Measurements from ENCODE around the gene CDK17. TPM values are rescaled to one million over a fixed set of nuclear protein-coding genes. Genes with fewer than 3 reads are reported as not detected.

The CDK17 gene
- total and polyA plus RNA-seq, 2 donors from 2014 or later: 6.6 to 35.7 TPM

DNA sequence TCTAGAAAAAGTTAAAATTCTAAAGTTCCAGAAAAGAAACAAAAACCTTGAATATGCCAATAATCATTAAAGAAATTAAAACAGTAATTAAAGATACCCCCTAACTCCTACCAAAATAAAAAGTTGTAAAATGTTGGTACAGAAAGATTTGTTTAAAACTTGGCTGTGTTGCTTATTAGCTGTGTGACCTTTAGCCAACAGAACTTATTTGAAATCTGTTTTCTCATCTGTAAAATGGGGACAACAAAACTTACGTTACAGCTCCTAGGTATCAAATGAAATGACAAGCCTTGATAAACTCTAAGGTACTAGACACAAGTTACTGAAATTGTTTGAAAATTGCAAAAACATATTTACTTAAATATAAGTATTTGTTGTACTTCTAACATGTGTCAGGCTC is 134.4 kb downstream of the CDK17 start:
- Histone ChIP-seq H3K4me1 (ENCODE audit: control insufficient read depth in 2 of 3, insufficient read depth in 2 of 3, low read depth in 1 of 3, low read length in 3 of 3) (no peaks in the 10 kb centered on the region), H3K27ac (ENCODE audit: low read depth in 2 of 2, low read length in 2 of 2) (no peak overlapping the region), H3K27me3 (ENCODE audit: control insufficient read depth, insufficient read depth, low read length) (no peaks in the 10 kb centered on the region), H3K9ac (ENCODE audit: low read length in 3 of 3) (no peak overlapping the region), H3K9me3 (ENCODE audit: control insufficient read depth in 2 of 3, insufficient read depth in 1 of 3, low read length in 3 of 3) (no peaks in the 10 kb centered on the region), H3K4me3 (ENCODE audit: low read length in 3 of 3) (no peak overlapping the region), H3K36me3 (ENCODE audit: control insufficient read depth in 2 of 3, insufficient read depth in 3 of 3, low read length in 3 of 3) (peaks cover 0 to 4% (median 4%) of the 10 kb centered on the region in 3 donors)
- FAIRE-seq (no peak), DNase-seq (no peak)
- TF ChIP-seq CTCF (IDR thresholded peaks at IDR 0.05; ENCODE audit: borderline replicate concordance, extremely low read depth, insufficient read depth): no peak
- intact Hi-C loops (cut with DNase I): no loop called here

GRCh38 chr12:96265400-96265799 is 134.8 kb downstream of the CDK17 start:
- Histone ChIP-seq H3K4me3 (ENCODE audit: low read length in 3 of 3) (no peak overlapping the region), H3K36me3 (ENCODE audit: control insufficient read depth in 2 of 3, insufficient read depth in 3 of 3, low read length in 3 of 3) (peaks cover 0 to 4% (median 4%) of the 10 kb centered on the region in 3 donors), H3K9me3 (ENCODE audit: control insufficient read depth in 2 of 3, insufficient read depth in 1 of 3, low read length in 3 of 3) (no peaks in the 10 kb centered on the region), H3K27ac (ENCODE audit: low read depth in 2 of 2, low read length in 2 of 2) (no peak overlapping the region), H3K27me3 (ENCODE audit: control insufficient read depth, insufficient read depth, low read length) (no peaks in the 10 kb centered on the region), H3K9ac (ENCODE audit: low read length in 3 of 3) (no peak overlapping the region), H3K4me1 (ENCODE audit: control insufficient read depth in 2 of 3, insufficient read depth in 2 of 3, low read depth in 1 of 3, low read length in 3 of 3) (no peaks in the 10 kb centered on the region)
- intact Hi-C loops (cut with DNase I): no loop called here
- FAIRE-seq (no peak), DNase-seq (no peak)
- no peak for TF ChIP-seq CTCF (IDR thresholded peaks at IDR 0.05; ENCODE audit: borderline replicate concordance, extremely low read depth, insufficient read depth)

DNA sequence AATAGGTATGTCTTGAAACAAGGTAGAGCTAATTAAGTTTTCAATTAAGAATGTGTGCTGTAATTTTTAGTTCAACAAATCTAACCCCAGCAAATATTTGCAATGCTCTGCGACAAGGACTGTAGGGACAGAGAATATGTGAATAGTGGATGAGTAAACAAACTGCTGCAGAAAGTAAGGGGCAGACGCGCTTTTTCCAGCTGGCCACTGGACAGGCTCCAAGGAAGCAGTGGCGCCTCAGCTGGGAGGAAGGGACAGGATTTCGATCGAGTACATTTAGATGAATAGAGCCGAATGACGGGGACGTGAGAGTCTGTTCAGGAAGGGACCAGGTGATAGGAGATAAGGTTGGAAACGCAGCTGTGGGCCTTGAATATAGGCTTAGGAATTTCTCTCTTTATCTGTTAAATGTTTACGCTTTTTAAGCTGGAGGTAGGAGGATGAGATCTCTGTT is 136.8 kb downstream of the CDK17 start:
- FAIRE-seq (no peak), DNase-seq (no peak)
- no peak overlapping the region for H3K27ac ChIP-seq (ENCODE audit: low read depth in 2 of 2, low read length in 2 of 2)
- no peak overlapping the region for H3K4me3 ChIP-seq (ENCODE audit: low read length in 3 of 3)
- no peak overlapping the region for H3K9ac ChIP-seq (ENCODE audit: low read length in 3 of 3)
- no peak for TF ChIP-seq CTCF (IDR thresholded peaks at IDR 0.05; ENCODE audit: borderline replicate concordance, extremely low read depth, insufficient read depth)
- no peaks in the 10 kb centered on the region for H3K9me3 ChIP-seq (ENCODE audit: control insufficient read depth in 2 of 3, insufficient read depth in 1 of 3, low read length in 3 of 3)
- intact Hi-C loops (cut with DNase I): no loop called here
- H3K36me3 ChIP-seq (ENCODE audit: control insufficient read depth in 2 of 3, insufficient read depth in 3 of 3, low read length in 3 of 3): no peaks in the 10 kb centered on the region
- no peaks in the 10 kb centered on the region for H3K4me1 ChIP-seq (ENCODE audit: control insufficient read depth in 2 of 3, insufficient read depth in 2 of 3, low read depth in 1 of 3, low read length in 3 of 3)
- no peaks in the 10 kb centered on the region for H3K27me3 ChIP-seq (ENCODE audit: control insufficient read depth, insufficient read depth, low read length)

DNA sequence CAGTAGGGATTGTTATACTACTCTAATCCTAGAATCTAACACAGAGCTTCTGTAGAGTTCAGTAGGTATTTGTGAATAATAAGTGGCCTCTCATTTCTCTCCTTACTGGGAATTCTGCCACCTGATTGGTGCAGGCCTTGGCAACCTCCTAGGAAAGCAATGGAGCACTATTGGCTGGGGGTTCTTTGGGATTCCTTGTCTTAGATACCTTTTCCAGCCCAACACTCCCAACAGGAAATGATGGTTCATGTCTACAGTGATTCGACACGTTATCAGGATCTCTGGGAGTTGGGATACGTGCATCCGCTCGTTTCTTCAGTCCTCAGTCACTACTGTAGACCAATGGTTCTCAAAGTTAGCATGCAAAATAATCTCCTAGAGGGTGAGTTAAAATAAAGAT is 138.7 kb downstream of the CDK17 start:
- FAIRE-seq: no peak
- intact Hi-C loops (cut with DNase I): no loop called here
- H3K4me1 ChIP-seq (ENCODE audit: control insufficient read depth in 2 of 3, insufficient read depth in 2 of 3, low read depth in 1 of 3, low read length in 3 of 3): no peaks in the 10 kb centered on the region

More for the DNA sequence above, 138.7 kb downstream of the CDK17 start:
- H3K4me3 ChIP-seq (ENCODE audit: low read length in 3 of 3): no peak overlapping the region
- H3K9me3 ChIP-seq (ENCODE audit: control insufficient read depth in 2 of 3, insufficient read depth in 1 of 3, low read length in 3 of 3): no peaks in the 10 kb centered on the region
- no peaks in the 10 kb centered on the region for H3K36me3 ChIP-seq (ENCODE audit: control insufficient read depth in 2 of 3, insufficient read depth in 3 of 3, low read length in 3 of 3)
- no peak overlapping the region for H3K27ac ChIP-seq (ENCODE audit: low read depth in 2 of 2, low read length in 2 of 2)
- no peak for DNase-seq
- no peaks in the 10 kb centered on the region for H3K27me3 ChIP-seq (ENCODE audit: control insufficient read depth, insufficient read depth, low read length)
- TF ChIP-seq CTCF (IDR thresholded peaks at IDR 0.05; ENCODE audit: borderline replicate concordance, extremely low read depth, insufficient read depth): no peak
- H3K9ac ChIP-seq (ENCODE audit: low read length in 3 of 3): no peak overlapping the region
